SK-N-MC (cell line): ENCODE results near the gene BGN.

Experiments
- DNase-seq: peaks from one replicate; pipeline ENCODE4 v3.0.0-alpha.2; 2011; ENCODE audit warnings: low read depth, low spot score
- H3K27ac ChIP-seq: fragments of 200-600 bp; sonication (generic); 2 replicates; pipeline ENCODE4 v1.5.1; 2016; ENCODE audit warnings: mixed run types
- H3K36me3 ChIP-seq: fragments of 200-600 bp; sonication (generic); 2 replicates; pipeline ENCODE4 v1.6.1; 2017; ENCODE audit warnings: antibody characterized with exemption, low read length, mixed read lengths; ENCODE audit not compliant: insufficient read depth
- H3K4me3 ChIP-seq: fragments of 200-600 bp; sonication (generic); 2 replicates; pipeline ENCODE4 v1.5.1; 2016
- H3K9ac ChIP-seq: fragments of 200-600 bp; sonication (generic); 2 replicates; pipeline ENCODE4 v1.8.0; 2017; ENCODE audit warnings: mixed run types, mixed read lengths; ENCODE audit not compliant: insufficient read length
- H3K9me3 ChIP-seq: fragments of 200-600 bp; sonication (generic); 2 replicates; pipeline ENCODE4 v1.6.1; 2017; ENCODE audit warnings: low read depth, mild to moderate bottlenecking, antibody characterized with exemption, low read length, moderate library complexity, mixed read lengths
- EZH2 ChIP-seq: fragments of 200-600 bp; sonication (generic); IDR thresholded peaks from one replicate; pipeline ENCODE4 v1.6.1; 2017; ENCODE audit warnings: antibody characterized with exemption
- FOXP2 ChIP-seq: optimal IDR thresholded peaks from 2 replicates; pipeline ENCODE3; 2011; ENCODE audit warnings: mild to moderate bottlenecking, moderate library complexity; ENCODE audit not compliant: insufficient read depth; ENCODE audit errors: extremely low read length, control extremely low read depth
- POLR2AphosphoS5 ChIP-seq: IDR thresholded peaks from 2 replicates; pipeline ENCODE4 v1.6.1; 2012; ENCODE audit warnings: mild to moderate bottlenecking, low read depth, low read length, borderline replicate concordance

The BGN gene

DNA sequence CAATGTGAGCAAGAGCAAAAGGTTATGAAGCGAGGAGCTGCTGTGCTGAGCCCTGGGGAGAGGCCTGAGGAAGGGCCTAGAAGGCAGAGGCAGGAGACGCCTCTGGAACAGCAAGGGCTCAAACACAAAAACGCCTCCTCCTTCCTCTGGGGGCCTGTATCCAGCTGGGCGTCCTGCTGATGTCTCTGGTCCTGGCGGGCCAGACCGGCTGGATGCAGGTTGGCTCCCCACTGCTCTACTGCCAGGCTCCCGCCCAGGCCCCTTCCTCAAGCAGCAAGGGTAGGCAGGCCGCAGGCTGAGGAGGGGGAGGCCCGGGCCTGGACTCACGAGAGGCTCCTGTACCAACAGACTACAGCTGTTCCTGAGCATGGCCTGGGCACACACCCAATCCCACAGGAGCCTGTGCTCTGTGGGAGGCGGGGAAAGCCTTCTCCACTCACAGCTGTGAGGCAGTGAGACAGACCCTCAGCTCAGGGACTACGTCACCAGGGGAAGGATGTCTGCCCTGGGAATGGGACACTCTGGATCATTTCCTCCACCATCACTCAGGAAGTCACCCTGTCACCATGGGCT, 26.7 kb upstream of the BGN start:
- Histone ChIP-seq H3K36me3 (no peaks in the 10 kb centered on the region; the same call in 1 of the 2 replicates), H3K4me3 (no peak overlapping the region), H3K9ac (no peak overlapping the region), H3K9me3 (no peaks in the 10 kb centered on the region), H3K27ac (no peak overlapping the region)
- no peak for DNase-seq
- TF ChIP-seq FOXP2: no peak
- no peak for TF ChIP-seq EZH2
- TF ChIP-seq POLR2AphosphoS5: no peak

DNA sequence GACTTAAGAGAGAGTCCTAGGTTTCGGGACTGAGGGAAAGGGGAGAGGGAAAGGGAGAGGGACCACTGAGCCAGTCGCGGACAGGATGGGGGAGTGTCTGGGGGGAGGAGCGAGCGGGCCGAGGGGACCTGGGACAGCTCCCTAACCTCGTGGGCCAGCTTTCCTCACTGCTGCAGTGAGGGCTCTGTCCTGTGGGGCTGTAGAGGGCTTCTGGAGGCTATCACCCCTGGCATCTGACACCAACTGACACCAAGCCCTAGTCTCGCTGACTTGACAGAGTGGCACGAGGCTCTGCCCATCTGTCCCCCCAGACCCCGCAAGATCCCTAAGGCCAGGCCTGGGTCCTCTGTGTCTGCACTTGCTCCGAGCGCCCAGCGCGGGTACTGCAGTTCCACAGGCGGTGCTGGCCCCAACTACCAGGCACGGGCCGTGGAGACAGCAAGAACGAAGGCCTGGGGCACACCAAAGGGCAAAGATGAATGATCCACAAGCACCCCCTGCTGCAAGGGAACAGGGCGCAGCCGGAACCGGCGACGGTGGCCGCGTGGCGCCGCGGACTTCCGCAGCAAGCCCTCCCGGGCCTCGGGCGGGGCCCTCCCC, 24.9 kb upstream of the BGN start:
- H3K27ac ChIP-seq: no peak overlapping the region
- H3K9ac ChIP-seq: peak overlapping the region; percentile 58
- DNase-seq: no peak
- no peaks in the 10 kb centered on the region; the same call in 1 of the 2 replicates for H3K36me3 ChIP-seq
- H3K4me3 ChIP-seq: peak overlapping the region; percentile 77
- TF ChIP-seq EZH2: no peak
- TF ChIP-seq FOXP2: no peak
- TF ChIP-seq POLR2AphosphoS5: 0 out of 2 replicates have a peak, but pooled peaks have one; percentile 8
- H3K9me3 ChIP-seq: no peaks in the 10 kb centered on the region

DNA sequence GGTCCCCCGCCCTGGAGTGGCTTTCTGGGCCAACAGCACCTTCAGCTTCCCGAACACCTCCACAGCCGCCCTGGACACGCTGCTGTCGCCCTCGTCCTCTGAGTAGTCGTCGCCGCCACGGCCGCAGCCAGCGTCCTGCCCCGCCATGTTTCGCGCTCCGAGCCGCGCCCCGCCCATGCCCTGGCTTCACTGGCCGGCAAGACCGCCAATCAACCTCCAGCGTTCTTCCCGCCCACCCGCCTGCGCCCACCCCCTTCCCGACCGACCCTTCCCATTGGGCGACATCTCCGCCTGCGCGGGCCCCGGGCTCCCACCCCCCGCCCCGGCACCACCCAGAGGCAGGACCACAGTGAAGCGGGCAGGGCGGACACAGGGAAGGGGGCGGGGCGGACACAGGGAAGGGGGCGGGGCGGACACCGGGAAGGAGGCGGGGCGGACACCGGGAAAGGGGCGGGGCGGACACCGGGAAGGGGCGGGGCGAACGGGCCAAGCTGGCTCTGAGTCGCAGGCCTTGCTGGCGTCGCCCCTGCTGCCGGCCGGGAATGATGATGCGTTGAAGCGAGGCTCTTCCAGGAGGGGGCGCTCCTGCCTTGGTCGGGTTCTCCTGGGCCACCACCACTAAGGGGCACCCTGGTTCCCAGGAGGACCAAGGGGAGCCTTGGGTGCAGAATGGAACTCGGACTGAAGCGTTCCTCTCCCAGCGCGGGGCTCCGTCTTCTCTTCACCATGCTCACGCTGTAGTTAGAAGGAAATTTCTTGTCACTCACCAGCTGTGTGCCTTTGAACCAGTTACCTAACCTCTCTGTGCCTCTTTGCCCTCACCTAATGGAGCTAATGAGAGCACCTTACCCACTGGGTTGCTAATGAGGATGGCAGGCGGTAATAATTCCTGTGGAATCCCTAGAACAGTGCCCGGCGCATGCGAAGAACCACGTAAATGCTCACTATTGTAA, 24.1 kb upstream of the BGN start, which contains the start of gene HAUS7:
Gene HAUS7 (minus strand): TSS at position 166 of the 953 bp plus-strand sequence. CDS start 19 bp downstream, at position 147.
- DNase-seq: peak; percentile 48
- H3K36me3 ChIP-seq: no peaks in the 10 kb centered on the region; the same call in 1 of the 2 replicates
- peak within 1 kb of the TSS; percentile 91 for H3K27ac ChIP-seq
- H3K9ac ChIP-seq: peak within 1 kb of the TSS; percentile 58
- H3K9me3 ChIP-seq: no peaks in the 10 kb centered on the region
- H3K4me3 ChIP-seq: peak within 1 kb of the TSS; percentile 77
- TF ChIP-seq POLR2AphosphoS5 (peak; percentile 22; the same call in 1 of the 2 replicates), FOXP2 (no peak), EZH2 (no peak)

DNA sequence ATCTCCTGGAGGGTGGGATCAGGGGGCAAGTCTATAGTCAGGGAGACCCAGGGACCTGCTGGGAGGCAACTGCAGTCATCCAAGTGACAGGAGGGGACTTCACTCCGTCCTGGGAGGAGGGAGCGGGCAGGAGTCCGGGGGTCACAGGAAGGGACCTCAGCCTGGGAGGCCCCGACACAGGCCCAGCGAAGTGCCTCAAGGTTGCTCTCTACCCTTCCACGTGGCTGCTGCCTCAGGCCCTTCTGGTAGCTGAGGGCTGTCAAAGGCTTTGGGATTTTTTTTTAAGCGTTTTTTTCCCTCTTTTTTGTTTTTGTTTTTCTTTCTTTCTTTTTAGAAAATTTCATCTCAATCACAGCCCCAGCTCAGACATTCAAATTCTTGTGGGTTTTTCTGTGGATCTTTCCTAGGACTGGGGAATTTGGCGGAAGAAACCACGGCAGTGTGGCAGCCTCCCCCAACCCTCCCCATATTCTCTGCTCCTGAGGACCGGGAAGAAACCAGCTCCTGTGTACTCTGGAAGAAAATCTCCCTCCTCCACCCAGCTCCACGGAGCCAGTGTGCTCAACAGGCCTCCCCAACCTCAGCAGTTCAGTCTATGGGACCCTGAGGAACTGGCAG, 23.0 kb upstream of the BGN start:
- Histone ChIP-seq H3K4me3 (no peak overlapping the region), H3K9ac (peak overlapping the region; percentile 37), H3K9me3 (no peaks in the 10 kb centered on the region), H3K36me3 (no peaks in the 10 kb centered on the region), H3K27ac (peak overlapping the region; percentile 91)
- no peak for DNase-seq
- TF ChIP-seq POLR2AphosphoS5 (no peak), EZH2 (no peak), FOXP2 (no peak)

DNA sequence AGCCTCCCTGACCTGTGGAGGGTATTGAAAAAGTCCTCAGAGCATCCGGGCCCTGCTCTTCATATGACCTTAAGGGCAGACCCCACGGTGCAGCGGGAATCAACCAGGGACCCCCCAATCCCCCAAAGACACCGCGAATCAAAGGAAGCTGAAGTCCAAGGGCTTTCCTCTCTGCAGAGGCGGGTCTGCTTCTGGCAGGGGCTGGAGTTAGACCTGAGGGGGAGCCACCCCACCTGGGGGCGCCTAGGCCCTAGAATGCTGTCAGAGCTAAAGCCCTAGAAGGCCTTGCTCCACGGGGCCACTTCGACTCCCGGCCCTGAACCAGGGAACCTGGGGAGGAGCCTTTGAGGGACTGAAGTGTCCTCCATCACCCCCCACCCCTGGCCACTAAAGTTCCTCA, 21.7 kb upstream of the BGN start:
- no peaks in the 10 kb centered on the region for H3K9me3 ChIP-seq
- no peaks in the 10 kb centered on the region for H3K36me3 ChIP-seq
- H3K27ac ChIP-seq: no peak overlapping the region
- H3K4me3 ChIP-seq: no peak overlapping the region
- no peak overlapping the region for H3K9ac ChIP-seq
- no peak for DNase-seq
- no peak for TF ChIP-seq EZH2
- TF ChIP-seq FOXP2: no peak
- no peak for TF ChIP-seq POLR2AphosphoS5

DNA sequence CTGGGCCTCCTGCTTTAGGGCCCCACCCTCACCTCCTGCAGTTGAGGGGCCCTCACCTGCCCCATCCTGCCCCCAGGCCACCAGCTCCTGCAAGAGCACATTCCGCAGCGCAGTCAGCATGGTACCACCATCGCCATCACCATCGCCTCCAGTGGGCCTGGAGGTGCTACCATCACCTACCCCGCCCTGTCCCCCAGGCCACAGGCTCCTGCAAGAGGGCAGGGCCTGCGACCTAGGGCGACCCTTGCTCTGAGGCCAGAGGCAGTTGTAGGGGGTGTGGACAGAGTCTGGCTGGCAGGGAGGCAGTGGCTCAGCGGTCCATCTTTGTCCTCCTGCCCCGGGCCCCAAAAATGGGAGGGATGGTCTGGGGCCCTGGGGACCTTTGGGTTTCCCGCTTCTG, 20.5 kb upstream of the BGN start:
- no peak for DNase-seq
- TF ChIP-seq POLR2AphosphoS5 (no peak), EZH2 (no peak), FOXP2 (no peak)

DNA sequence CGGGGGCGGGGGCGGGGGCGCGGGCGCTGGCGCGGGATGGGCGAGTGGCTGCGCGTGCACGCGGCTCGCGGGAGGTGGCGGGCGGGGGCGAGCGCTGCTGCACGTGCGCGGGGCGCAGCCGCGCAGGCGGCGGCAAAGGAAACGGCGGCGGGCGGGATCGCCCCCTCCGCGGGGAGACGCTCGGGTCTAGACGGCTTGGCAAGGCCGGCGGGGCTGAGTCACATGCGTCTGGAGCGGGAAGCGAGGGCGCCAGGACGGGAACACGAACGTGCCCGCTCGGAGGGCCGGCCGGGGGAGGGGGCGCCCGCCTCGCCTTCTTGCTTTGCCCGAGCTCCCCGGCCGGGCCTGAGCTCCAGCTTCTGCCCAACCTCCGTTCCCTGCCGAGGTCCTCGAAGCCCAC, 20.1 kb upstream of the BGN start:
- no peak for TF ChIP-seq POLR2AphosphoS5
- no peak for TF ChIP-seq EZH2
- TF ChIP-seq FOXP2: no peak

More for the DNA sequence above, 20.5 kb upstream of the BGN start:
- Histone ChIP-seq H3K9me3 (no peaks in the 10 kb centered on the region), H3K27ac (no peak overlapping the region), H3K9ac (no peak overlapping the region), H3K36me3 (no peaks in the 10 kb centered on the region), H3K4me3 (no peak overlapping the region)

DNA sequence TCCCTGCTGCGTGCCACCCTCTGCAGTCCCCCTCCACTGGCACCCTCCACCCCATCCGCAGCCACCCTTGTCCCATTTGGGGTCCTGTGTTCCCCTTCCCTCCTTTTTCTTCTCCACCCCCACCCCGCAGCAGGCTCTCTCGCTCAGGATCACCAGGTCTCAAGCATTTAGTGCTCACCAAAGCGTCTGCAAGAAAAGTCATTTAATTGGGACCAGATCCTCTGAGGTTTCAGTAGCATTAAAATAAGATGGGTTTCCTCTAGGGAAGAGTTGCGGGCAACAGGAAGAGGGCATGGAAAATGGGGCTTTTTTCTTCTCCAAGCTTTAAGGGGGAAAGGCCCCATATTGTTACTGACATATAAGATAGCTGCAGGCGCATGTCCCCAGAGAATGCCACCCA, 19.5 kb upstream of the BGN start:
- no peaks in the 10 kb centered on the region for H3K9me3 ChIP-seq
- H3K27ac ChIP-seq: peak overlapping the region; percentile 90
- no peaks in the 10 kb centered on the region for H3K36me3 ChIP-seq
- DNase-seq: peak; percentile 53
- no peak overlapping the region for H3K4me3 ChIP-seq
- no peak overlapping the region for H3K9ac ChIP-seq
- TF ChIP-seq EZH2 (no peak), POLR2AphosphoS5 (no peak), FOXP2 (no peak)

More for the DNA sequence above, 20.1 kb upstream of the BGN start:
- Histone ChIP-seq H3K4me3 (no peak overlapping the region), H3K27ac (peak overlapping the region; percentile 90), H3K36me3 (no peaks in the 10 kb centered on the region), H3K9me3 (no peaks in the 10 kb centered on the region), H3K9ac (no peak overlapping the region)
- no peak for DNase-seq
